ENCODE data around the gene TECTB. TPM values are rescaled to one million over a fixed set of nuclear protein-coding genes. Genes with fewer than 3 reads are reported as not detected.

Gene TECTB
- total RNA-seq, 2 donors from 2014 or later = not detected

DNA sequence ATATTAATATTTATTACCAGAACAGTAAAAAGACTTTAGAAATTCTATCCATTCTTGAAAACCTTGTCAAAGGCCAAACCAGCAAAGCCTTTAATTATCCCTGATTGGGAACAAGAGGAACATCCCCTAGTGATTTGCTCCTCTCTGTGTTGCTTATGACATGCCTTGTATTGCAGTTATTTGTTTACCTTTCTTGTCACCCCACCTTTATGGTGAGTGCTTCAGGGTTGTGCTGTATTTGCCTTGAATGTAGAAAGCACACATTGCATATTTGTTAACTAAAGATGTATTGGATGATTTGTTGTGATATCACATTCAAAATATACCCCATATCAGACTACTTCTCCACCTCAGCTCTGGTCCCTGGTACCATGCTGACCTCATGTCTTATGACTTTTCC is 23.5 kb upstream of the TECTB start:
- Histone ChIP-seq H3K27me3 (replicated peaks; ENCODE audit: insufficient read depth) (no peaks in the 10 kb centered on the region), H3K36me3 (no peaks in the 10 kb centered on the region), H3K4me1 (ENCODE audit: control insufficient read depth in 1 of 2, low read depth in 2 of 2) (peaks cover 0 to 22% of the 10 kb centered on the region in 2 donors), H3K27ac (no peak overlapping the region), H3K4me3 (no peak overlapping the region), H3K9me3 (no peaks in the 10 kb centered on the region)
- no peak for DNase-seq (ENCODE audit: low spot score)
- ATAC-seq (ENCODE audit: insufficient number of reproducible peaks, low FRiP score, low read depth) = no peak
- TF ChIP-seq, protein P1, sequence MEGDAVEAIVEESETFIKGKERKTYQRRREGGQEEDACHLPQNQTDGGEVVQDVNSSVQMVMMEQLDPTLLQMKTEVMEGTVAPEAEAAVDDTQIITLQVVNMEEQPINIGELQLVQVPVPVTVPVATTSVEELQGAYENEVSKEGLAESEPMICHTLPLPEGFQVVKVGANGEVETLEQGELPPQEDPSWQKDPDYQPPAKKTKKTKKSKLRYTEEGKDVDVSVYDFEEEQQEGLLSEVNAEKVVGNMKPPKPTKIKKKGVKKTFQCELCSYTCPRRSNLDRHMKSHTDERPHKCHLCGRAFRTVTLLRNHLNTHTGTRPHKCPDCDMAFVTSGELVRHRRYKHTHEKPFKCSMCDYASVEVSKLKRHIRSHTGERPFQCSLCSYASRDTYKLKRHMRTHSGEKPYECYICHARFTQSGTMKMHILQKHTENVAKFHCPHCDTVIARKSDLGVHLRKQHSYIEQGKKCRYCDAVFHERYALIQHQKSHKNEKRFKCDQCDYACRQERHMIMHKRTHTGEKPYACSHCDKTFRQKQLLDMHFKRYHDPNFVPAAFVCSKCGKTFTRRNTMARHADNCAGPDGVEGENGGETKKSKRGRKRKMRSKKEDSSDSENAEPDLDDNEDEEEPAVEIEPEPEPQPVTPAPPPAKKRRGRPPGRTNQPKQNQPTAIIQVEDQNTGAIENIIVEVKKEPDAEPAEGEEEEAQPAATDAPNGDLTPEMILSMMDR (IDR thresholded peaks at IDR 0.05) = no peak

DNA sequence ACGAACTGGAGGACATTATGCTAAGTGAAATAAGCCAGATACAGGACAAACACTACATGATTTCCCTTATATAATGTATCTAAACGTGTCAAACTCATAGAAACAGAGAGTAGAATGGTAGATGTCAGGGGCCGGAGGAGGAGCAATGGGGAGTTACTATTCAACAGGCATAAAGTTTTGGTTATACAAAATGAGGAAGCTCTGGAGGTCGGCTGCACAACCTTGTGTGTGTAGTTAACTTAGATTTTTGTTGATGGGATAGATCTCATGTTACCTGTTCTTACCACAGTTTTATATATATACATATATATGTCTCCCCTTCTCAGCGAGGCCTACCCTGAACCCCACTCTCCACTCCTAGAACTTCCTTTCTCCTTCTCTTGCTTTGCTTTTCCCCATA is 22.4 kb upstream of the TECTB start:
- Histone ChIP-seq H3K4me3 (no peak overlapping the region), H3K27ac (peak overlapping the region in 1 of 2 donors; percentile 9), H3K36me3 (no peaks in the 10 kb centered on the region), H3K9me3 (no peaks in the 10 kb centered on the region), H3K4me1 (ENCODE audit: control insufficient read depth in 1 of 2, low read depth in 2 of 2) (peaks cover 0 to 22% of the 10 kb centered on the region in 2 donors), H3K27me3 (replicated peaks; ENCODE audit: insufficient read depth) (no peaks in the 10 kb centered on the region)
- DNase-seq (ENCODE audit: low spot score) (no peak), ATAC-seq (ENCODE audit: insufficient number of reproducible peaks, low FRiP score, low read depth) (no peak)
- TF ChIP-seq, protein P1 (IDR thresholded peaks at IDR 0.05) = no peak

DNA sequence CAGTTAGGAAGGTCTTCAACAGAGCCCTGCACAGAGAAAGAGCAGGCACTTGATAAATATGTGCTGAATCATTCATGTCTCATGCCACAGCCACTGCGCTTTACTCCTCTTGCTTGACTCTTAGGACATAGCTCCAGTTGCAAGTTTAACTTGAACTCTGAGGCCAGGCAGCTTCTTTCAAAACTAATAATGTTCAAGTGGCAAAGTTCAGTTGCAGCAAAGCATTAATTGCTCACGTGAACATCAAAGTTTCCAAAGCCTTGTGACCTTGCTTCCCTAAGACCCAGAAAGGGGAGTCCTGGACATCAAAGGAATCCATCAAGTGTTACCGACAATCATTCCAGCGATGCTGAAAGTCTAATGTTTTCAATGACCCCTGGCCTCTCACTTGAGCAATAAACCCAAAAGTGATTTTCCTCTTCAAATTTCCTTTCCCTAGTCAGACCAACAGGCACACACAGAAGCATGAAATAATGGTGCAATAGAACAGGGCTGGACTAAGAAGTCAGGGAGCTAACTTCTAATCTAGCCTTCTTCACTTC is 21.8 kb upstream of the TECTB start:
- DNase-seq (ENCODE audit: low spot score) = no peak
- no peaks in the 10 kb centered on the region for H3K36me3 ChIP-seq
- peak overlapping the region in 1 of 2 donors; percentile 9 for H3K27ac ChIP-seq
- no peak overlapping the region for H3K4me3 ChIP-seq
- TF ChIP-seq, protein P1 (IDR thresholded peaks at IDR 0.05) = no peak
- H3K4me1 ChIP-seq (ENCODE audit: control insufficient read depth in 1 of 2, low read depth in 2 of 2) = peaks cover 0 to 22% of the 10 kb centered on the region in 2 donors
- no peaks in the 10 kb centered on the region for H3K9me3 ChIP-seq
- H3K27me3 ChIP-seq (replicated peaks; ENCODE audit: insufficient read depth) = no peaks in the 10 kb centered on the region
- no peak for ATAC-seq (ENCODE audit: insufficient number of reproducible peaks, low FRiP score, low read depth)

DNA sequence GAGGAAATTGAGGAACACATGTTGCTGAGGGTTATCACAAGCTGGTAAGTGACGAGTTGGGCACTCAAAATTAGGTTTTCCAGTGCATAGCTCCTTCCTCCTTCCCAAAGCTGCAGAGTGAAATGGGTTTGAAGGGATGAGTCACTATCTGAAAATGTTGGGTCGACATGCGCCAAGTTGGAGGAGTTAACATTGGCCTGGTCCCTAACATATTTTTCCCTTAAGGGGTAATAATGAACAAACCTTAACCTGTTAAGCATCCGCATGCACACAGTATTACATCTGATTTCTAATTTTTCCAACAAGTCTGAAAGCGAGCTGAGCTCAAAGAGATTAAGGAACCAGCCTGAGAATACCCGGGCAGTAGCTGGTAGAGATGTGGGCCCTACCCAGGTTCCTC is 20.7 kb upstream of the TECTB start:
- H3K36me3 ChIP-seq = no peaks in the 10 kb centered on the region
- H3K27me3 ChIP-seq (replicated peaks; ENCODE audit: insufficient read depth) = no peaks in the 10 kb centered on the region
- TF ChIP-seq, protein P1 (IDR thresholded peaks at IDR 0.05) = no peak
- no peaks in the 10 kb centered on the region for H3K9me3 ChIP-seq
- peaks cover 0 to 22% of the 10 kb centered on the region in 2 donors for H3K4me1 ChIP-seq (ENCODE audit: control insufficient read depth in 1 of 2, low read depth in 2 of 2)
- peak overlapping the region; percentile 79 to 84 for H3K27ac ChIP-seq
- ATAC-seq (ENCODE audit: insufficient number of reproducible peaks, low FRiP score, low read depth) (peak; percentile 73), DNase-seq (ENCODE audit: low spot score) (no peak)
- H3K4me3 ChIP-seq = no peak overlapping the region

DNA sequence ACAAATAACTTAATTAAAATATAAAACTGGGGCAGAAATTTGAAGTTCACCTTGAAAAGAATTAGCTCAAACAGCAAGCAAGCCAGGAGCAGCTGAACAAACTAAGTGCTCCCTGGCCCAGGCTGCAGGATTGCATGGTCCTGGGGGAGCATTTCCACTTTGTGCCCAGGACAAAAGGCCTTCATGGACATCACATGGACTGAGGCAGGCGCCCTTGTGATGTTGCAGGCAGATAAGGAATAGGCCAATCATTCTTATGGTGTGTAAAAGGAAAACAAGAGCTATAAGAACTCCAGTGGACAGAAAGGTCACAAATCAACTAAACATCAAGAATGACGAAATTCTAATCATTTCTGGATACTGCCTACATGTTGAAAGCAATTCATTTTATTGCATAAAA is 17.5 kb upstream of the TECTB start:
- Histone ChIP-seq H3K27me3 (replicated peaks; ENCODE audit: insufficient read depth) (no peaks in the 10 kb centered on the region), H3K9me3 (no peaks in the 10 kb centered on the region), H3K4me1 (ENCODE audit: control insufficient read depth in 1 of 2, low read depth in 2 of 2) (peaks cover 0 to 22% of the 10 kb centered on the region in 2 donors), H3K4me3 (no peak overlapping the region), H3K27ac (no peak overlapping the region), H3K36me3 (no peaks in the 10 kb centered on the region)
- ATAC-seq (ENCODE audit: insufficient number of reproducible peaks, low FRiP score, low read depth) = no peak
- TF ChIP-seq, protein P1 (IDR thresholded peaks at IDR 0.05) = no peak
- no peak for DNase-seq (ENCODE audit: low spot score)
